ENCODE measurements around the gene HINT2. TPM values are rescaled to one million over a fixed set of nuclear protein-coding genes. Genes with fewer than 3 reads are reported as not detected.
A peak's percentile ranks its signal among the peaks of the same experiment; 100 is the strongest.

Gene HINT2
- total and polyA plus RNA-seq, 4 donors, result 16.3 to 57.5 (median 41.4) TPM

DNA sequence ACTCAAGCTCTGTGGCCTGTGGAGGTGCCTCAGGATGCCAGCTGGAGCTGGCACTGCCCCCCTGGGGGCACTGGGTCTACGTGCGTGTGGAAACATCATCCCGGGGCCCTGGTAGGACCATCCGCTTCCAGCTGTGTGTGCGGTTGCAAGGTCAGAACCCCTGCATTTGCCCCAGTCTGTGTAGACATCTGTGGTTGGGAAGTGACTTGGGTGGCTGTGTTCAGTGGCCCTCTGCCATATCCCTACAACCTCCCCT lies 26.7 kb upstream of the HINT2 start:
- DNase-seq (ENCODE audit: low read depth in 4 of 6, low spot score in 6 of 6), result no peak
- Histone ChIP-seq H3K36me3 (ENCODE audit: control insufficient read depth, insufficient read depth, low read length) (peaks cover 50% of the 10 kb centered on the region), H3K9me3 (ENCODE audit: control insufficient read depth, insufficient read depth, low read length) (no peaks in the 10 kb centered on the region), H3K27ac (ENCODE audit: low read depth, low read length) (no peak overlapping the region), H3K4me1 (ENCODE audit: control insufficient read depth, insufficient read depth, low read length) (peaks cover 9% of the 10 kb centered on the region), H3K4me3 (ENCODE audit: low read depth, low read length) (no peak overlapping the region), H3K27me3 (ENCODE audit: control insufficient read depth, insufficient read depth, low read length) (no peaks in the 10 kb centered on the region)
- WGBS (ENCODE audit: insufficient coverage), result no CpG with 5 or more reads among the region's 5 CpGs

DNA sequence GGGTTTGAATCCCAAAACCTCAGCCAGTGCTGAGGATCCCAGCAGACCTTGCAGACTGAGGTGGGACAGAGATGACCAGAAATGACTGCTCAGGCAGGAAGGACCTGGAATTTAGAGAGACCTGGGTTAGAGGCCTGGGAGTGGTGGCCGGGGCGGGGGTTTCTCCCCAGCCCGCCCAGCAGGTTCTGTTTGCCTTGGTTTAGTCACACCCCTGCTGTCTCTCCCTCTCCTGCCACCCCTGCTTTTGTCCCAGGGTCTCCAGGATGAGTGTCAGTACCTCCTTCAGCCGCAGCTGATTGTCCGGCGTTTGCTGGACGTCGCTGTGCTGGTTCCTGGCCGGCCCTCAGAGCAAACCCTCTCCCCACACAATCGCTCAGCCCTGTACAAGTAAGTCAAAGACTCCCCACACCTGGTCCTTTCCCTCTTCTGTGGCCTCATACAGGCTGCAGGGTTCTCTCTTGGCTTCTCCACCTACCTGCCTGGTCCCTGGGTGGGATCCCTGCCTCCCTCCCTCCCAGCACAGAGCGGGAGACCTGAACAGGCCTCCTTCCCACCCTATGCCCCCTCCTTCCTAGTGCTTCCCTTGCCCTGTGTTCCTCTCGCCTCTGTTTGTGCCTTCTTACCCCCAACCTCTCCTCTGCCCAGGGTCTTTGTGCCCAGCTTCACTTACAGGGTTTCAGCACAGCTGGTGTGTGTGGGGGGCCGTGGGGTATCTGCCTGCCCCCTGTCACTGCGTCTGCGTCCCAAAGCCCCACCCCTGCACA lies 26.2 kb upstream of the HINT2 start:
- WGBS (ENCODE audit: insufficient coverage), result 83% methylated on average over 15 of the region's 15 CpGs
- no peak for DNase-seq (ENCODE audit: low read depth in 4 of 6, low spot score in 6 of 6)
- Histone ChIP-seq H3K27ac (ENCODE audit: low read depth, low read length) (no peak overlapping the region), H3K9me3 (ENCODE audit: control insufficient read depth, insufficient read depth, low read length) (no peaks in the 10 kb centered on the region), H3K4me3 (ENCODE audit: low read depth, low read length) (no peak overlapping the region), H3K36me3 (ENCODE audit: control insufficient read depth, insufficient read depth, low read length) (peaks cover 46% of the 10 kb centered on the region), H3K4me1 (ENCODE audit: control insufficient read depth, insufficient read depth, low read length) (peaks cover 5% of the 10 kb centered on the region), H3K27me3 (ENCODE audit: control insufficient read depth, insufficient read depth, low read length) (no peaks in the 10 kb centered on the region)

DNA sequence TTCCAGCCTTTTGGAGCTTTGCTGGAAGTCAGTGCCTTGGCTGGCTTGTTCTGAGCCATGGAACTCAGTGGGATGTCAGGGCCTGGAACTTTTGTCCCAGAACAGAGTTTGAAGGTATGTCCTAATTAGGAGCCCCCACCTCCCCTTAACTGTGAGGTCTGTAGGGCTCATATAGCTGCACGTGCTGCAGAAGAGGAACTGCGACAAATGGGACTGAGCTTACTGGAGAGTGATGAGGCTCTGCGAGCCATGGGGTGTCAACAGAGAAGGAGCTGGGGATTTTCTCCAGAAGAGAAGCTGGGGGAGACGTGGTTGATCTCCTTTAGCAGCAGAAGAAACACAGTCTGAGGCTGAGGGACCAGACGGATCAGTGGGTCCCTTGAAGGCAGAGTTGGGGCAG lies 25.1 kb upstream of the HINT2 start:
- peaks cover 52% of the 10 kb centered on the region for H3K36me3 ChIP-seq (ENCODE audit: control insufficient read depth, insufficient read depth, low read length)
- 90% methylated on average over 5 of the region's 5 CpGs for WGBS (ENCODE audit: insufficient coverage)
- no peak overlapping the region for H3K4me3 ChIP-seq (ENCODE audit: low read depth, low read length)
- peaks cover 1% of the 10 kb centered on the region for H3K4me1 ChIP-seq (ENCODE audit: control insufficient read depth, insufficient read depth, low read length)
- H3K27me3 ChIP-seq (ENCODE audit: control insufficient read depth, insufficient read depth, low read length), result no peaks in the 10 kb centered on the region
- no peak for DNase-seq (ENCODE audit: low read depth in 4 of 6, low spot score in 6 of 6)
- no peaks in the 10 kb centered on the region for H3K9me3 ChIP-seq (ENCODE audit: control insufficient read depth, insufficient read depth, low read length)
- H3K27ac ChIP-seq (ENCODE audit: low read depth, low read length), result no peak overlapping the region

DNA sequence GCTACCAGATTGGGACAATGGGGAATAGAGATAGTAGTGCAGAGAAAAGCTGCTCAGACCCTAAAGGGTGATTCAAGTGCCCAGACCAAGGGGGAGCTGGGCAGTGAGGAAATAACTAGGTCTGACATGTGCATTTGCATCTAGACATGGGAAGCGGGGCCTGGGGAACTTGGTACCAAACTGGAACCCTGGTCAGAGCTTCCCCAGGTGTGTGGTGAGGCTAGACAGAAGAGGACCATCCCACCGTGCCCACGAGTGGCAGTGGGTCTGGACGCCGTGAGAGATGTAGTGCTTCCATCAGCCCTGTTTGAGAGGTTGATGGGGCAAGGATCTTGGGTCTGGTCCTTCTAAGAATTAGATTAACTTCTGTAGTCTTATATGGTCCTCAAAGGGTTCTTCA lies 21.8 kb upstream of the HINT2 start:
- WGBS (ENCODE audit: insufficient coverage), result 96% methylated on average over 5 of the region's 5 CpGs
- Histone ChIP-seq H3K36me3 (ENCODE audit: control insufficient read depth, insufficient read depth, low read length) (peaks cover 45% of the 10 kb centered on the region), H3K27me3 (ENCODE audit: control insufficient read depth, insufficient read depth, low read length) (no peaks in the 10 kb centered on the region), H3K27ac (ENCODE audit: low read depth, low read length) (no peak overlapping the region), H3K4me3 (ENCODE audit: low read depth, low read length) (no peak overlapping the region), H3K9me3 (ENCODE audit: control insufficient read depth, insufficient read depth, low read length) (no peaks in the 10 kb centered on the region), H3K4me1 (ENCODE audit: control insufficient read depth, insufficient read depth, low read length) (peaks cover 21% of the 10 kb centered on the region)
- DNase-seq (ENCODE audit: low read depth in 4 of 6, low spot score in 6 of 6), result no peak

DNA sequence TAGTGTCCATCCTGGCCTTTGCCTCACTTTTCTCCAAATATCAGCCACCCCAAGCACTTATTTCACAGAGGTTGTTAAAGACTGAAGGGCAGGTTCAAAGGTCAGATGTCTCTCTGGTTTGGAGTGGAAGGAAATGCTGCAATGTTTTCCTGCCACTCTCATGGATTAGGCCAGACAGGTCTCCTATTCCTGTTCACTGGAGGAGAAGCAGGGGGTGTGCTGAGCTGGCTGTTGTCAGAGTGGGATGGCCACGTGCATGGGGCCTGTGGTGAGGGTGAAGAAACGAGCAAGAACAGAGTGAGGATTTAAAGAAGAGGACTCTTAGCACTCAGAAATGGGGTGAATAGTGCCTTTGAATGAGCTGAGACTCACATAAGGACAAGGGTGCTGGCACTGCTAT lies 20.9 kb upstream of the HINT2 start:
- Histone ChIP-seq H3K27ac (ENCODE audit: low read depth, low read length) (no peak overlapping the region), H3K27me3 (ENCODE audit: control insufficient read depth, insufficient read depth, low read length) (no peaks in the 10 kb centered on the region), H3K4me3 (ENCODE audit: low read depth, low read length) (no peak overlapping the region), H3K9me3 (ENCODE audit: control insufficient read depth, insufficient read depth, low read length) (no peaks in the 10 kb centered on the region), H3K36me3 (ENCODE audit: control insufficient read depth, insufficient read depth, low read length) (peaks cover 37% of the 10 kb centered on the region), H3K4me1 (ENCODE audit: control insufficient read depth, insufficient read depth, low read length) (peaks cover 22% of the 10 kb centered on the region)
- no peak for DNase-seq (ENCODE audit: low read depth in 4 of 6, low spot score in 6 of 6)
- WGBS (ENCODE audit: insufficient coverage), result 62% methylated on average over 2 of the region's 2 CpGs

DNA sequence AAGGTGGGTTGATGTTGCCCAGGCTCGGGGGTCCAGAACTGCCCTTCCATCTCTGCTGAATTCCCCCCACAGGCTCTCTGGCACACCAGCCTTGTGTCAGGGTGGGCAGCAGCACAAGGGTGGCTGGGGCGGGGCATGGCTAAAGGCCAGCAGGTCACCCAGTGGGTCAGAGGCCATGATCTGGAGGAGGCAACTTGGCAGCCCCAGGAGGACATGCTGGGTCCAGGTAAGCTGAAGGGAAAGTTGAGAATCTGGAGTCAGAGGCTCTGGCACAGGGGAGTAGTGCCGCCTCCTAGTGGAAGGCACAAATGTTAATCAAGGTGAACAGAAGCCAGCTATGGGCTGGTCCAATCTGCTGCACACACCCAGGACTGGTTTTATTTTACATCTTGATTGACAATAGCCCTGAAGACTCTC lies 20.4 kb upstream of the HINT2 start:
- Histone ChIP-seq H3K27me3 (ENCODE audit: control insufficient read depth, insufficient read depth, low read length) (no peaks in the 10 kb centered on the region), H3K36me3 (ENCODE audit: control insufficient read depth, insufficient read depth, low read length) (peaks cover 35% of the 10 kb centered on the region), H3K4me1 (ENCODE audit: control insufficient read depth, insufficient read depth, low read length) (peaks cover 28% of the 10 kb centered on the region), H3K4me3 (ENCODE audit: low read depth, low read length) (no peak overlapping the region), H3K27ac (ENCODE audit: low read depth, low read length) (no peak overlapping the region), H3K9me3 (ENCODE audit: control insufficient read depth, insufficient read depth, low read length) (no peaks in the 10 kb centered on the region)
- 92% methylated on average over 3 of the region's 3 CpGs for WGBS (ENCODE audit: insufficient coverage)
- DNase-seq (ENCODE audit: low read depth in 4 of 6, low spot score in 6 of 6), result no peak

DNA sequence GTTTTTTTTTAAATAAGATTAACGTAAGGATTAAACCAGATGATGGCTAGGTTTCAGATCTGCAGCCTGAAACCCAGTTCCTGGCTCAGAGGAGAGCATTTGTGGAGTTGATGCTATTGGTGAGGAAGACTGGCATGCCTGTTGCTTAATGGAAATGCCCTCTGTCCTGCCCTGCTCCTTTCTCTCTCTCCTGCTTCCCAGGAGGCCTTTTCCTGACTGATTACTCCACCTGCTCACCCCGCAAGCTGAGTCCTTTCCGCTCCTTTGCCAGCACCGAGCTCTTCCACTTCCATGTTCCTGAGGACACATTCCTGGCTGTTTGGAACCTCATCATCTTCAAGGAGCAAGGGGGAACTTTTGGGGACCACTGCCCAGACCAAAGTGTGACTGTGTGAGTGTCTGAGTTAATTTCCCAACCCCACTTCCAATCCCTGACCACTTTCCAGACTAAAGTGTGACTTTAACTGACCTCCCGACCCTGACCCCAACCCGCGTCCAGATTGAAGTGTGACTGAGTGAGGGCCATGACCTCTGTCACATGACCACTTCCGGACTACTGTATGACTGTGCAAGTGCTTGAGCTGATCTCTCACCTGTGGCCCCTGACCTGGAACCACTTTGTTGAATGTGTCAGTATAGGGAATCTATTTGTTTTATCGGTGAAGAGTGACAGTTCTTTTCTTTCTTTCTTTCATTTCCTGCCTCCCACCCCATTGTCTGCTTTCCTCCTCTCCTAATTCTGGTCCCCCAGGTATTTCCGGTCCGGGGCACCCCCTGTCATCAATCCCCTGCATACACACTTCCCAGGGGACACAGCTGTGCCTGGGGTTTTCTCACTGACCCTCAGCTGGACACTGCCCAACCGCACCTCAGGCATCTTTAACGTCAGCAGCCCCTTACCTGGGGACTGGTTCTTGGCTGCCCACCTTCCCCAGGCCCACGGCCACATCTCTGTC lies 19.7 kb upstream of the HINT2 start:
- WGBS (ENCODE audit: insufficient coverage), result 91% methylated on average over 10 of the region's 14 CpGs
- peaks cover 32% of the 10 kb centered on the region for H3K36me3 ChIP-seq (ENCODE audit: control insufficient read depth, insufficient read depth, low read length)
- no peak for DNase-seq (ENCODE audit: low read depth in 4 of 6, low spot score in 6 of 6)
- H3K27me3 ChIP-seq (ENCODE audit: control insufficient read depth, insufficient read depth, low read length), result no peaks in the 10 kb centered on the region
- peak overlapping the region; percentile 8 for H3K27ac ChIP-seq (ENCODE audit: low read depth, low read length)
- H3K4me3 ChIP-seq (ENCODE audit: low read depth, low read length), result no peak overlapping the region
- H3K4me1 ChIP-seq (ENCODE audit: control insufficient read depth, insufficient read depth, low read length), result peaks cover 34% of the 10 kb centered on the region
- H3K9me3 ChIP-seq (ENCODE audit: control insufficient read depth, insufficient read depth, low read length), result no peaks in the 10 kb centered on the region

DNA sequence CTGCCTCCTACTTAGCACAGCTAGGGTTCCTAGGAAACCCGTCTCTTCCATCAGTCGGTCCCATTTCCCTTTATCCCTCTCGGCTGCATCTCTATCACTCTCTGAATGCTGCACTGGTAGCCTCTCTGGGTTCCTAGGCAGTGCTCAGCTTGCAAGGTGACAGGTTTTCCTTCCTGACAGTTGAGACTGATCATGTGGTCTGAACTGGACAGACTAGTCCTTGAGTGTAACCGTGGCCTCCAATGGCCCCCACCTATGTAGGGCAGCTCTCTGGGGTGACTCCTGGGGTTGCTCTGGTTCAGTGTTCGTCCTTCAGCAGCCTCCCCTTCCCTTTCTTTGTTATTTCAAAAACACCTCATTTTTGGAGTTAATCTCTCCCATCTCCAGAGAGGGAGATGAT lies 18.0 kb upstream of the HINT2 start:
- no peak overlapping the region for H3K27ac ChIP-seq (ENCODE audit: low read depth, low read length)
- DNase-seq (ENCODE audit: low read depth in 4 of 6, low spot score in 6 of 6), result no peak
- H3K4me1 ChIP-seq (ENCODE audit: control insufficient read depth, insufficient read depth, low read length), result peaks cover 42% of the 10 kb centered on the region
- H3K4me3 ChIP-seq (ENCODE audit: low read depth, low read length), result no peak overlapping the region
- no peaks in the 10 kb centered on the region for H3K9me3 ChIP-seq (ENCODE audit: control insufficient read depth, insufficient read depth, low read length)
- no peaks in the 10 kb centered on the region for H3K27me3 ChIP-seq (ENCODE audit: control insufficient read depth, insufficient read depth, low read length)
- H3K36me3 ChIP-seq (ENCODE audit: control insufficient read depth, insufficient read depth, low read length), result peaks cover 26% of the 10 kb centered on the region
- WGBS (ENCODE audit: insufficient coverage), result 87% methylated on average over 4 of the region's 5 CpGs

DNA sequence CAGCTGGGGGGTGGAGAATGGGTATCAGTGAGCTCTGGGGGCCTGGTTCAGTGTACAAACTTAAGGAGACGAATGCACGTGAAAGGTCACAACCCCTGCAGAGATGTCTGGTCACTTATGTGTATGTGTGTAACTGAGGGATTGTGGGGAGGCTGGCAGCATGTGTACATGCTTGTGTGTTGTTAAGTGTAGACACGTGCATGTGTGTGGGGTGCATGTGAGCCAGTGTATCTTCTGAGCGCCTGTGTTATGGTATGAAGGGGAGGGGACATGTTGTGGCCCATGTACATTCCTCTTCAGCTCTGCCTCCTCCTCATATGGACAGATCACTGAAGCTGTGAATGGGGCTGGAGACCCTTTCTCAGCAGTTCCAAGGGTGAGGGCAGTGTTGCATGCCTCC lies 16.2 kb upstream of the HINT2 start:
- H3K4me3 ChIP-seq (ENCODE audit: low read depth, low read length), result no peak overlapping the region
- H3K27me3 ChIP-seq (ENCODE audit: control insufficient read depth, insufficient read depth, low read length), result no peaks in the 10 kb centered on the region
- no peak overlapping the region for H3K27ac ChIP-seq (ENCODE audit: low read depth, low read length)
- H3K36me3 ChIP-seq (ENCODE audit: control insufficient read depth, insufficient read depth, low read length), result peaks cover 16% of the 10 kb centered on the region
- peaks cover 42% of the 10 kb centered on the region for H3K4me1 ChIP-seq (ENCODE audit: control insufficient read depth, insufficient read depth, low read length)
- H3K9me3 ChIP-seq (ENCODE audit: control insufficient read depth, insufficient read depth, low read length), result no peaks in the 10 kb centered on the region
- WGBS (ENCODE audit: insufficient coverage), result 67% methylated on average over 2 of the region's 4 CpGs
- no peak for DNase-seq (ENCODE audit: low read depth in 4 of 6, low spot score in 6 of 6)

DNA sequence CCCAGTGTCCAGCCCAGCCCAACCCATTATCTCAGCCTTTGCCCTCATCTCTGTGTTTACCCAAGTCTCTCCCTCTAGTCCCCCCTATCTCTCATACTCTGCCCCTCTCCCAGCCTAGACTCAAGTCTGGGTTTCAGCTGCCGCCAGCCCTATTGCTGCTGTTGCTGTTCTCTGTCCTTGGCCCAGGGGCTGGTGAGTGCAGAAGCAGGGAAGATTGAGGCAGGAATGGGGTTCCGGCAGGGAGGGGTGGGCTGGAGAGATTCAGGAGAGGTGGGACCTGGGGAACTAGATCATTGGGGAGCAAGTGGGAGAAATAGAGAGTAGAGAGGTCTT lies 14.9 kb upstream of the HINT2 start:
- H3K4me3 ChIP-seq (ENCODE audit: low read depth, low read length), result peak overlapping the region; percentile 67
- peaks cover 3% of the 10 kb centered on the region for H3K36me3 ChIP-seq (ENCODE audit: control insufficient read depth, insufficient read depth, low read length)
- no peaks in the 10 kb centered on the region for H3K27me3 ChIP-seq (ENCODE audit: control insufficient read depth, insufficient read depth, low read length)
- no peak for DNase-seq (ENCODE audit: low read depth in 4 of 6, low spot score in 6 of 6)
- 10% methylated on average over 2 of the region's 2 CpGs for WGBS (ENCODE audit: insufficient coverage)
- peak overlapping the region; percentile 87 for H3K27ac ChIP-seq (ENCODE audit: low read depth, low read length)
- H3K4me1 ChIP-seq (ENCODE audit: control insufficient read depth, insufficient read depth, low read length), result peaks cover 39% of the 10 kb centered on the region
- H3K9me3 ChIP-seq (ENCODE audit: control insufficient read depth, insufficient read depth, low read length), result no peaks in the 10 kb centered on the region

Data from spinal cord (tissue), 10 donors.